IMR-90 (cell line): ENCODE results near the gene PAPSS2. TPM values are rescaled to one million over a fixed set of nuclear protein-coding genes. Genes with fewer than 3 reads are reported as not detected.
"Not testable (repeated sequence)": the region's sequence is repeated elsewhere in the genome, so short reads cannot be mapped to it uniquely, and the experiment has no call there.

Experiments
- ATAC-seq: fragments of 200-7000 bp; cut with Tn5 transposase; 2 replicates; pipeline ENCODE4 v1.9.1; 2020; ENCODE audit warnings: low read depth, mild to moderate bottlenecking, moderate library complexity
- BruUV-seq: library from RNA; stranded (reverse); fragments of 400-500 nt; replicated peaks from 2 replicates; lab custom pipeline; 2021; lab: Mats Ljungman, UMichigan
- CTCF ChIA-PET: fragments of 300-600 bp; formaldehyde crosslinking; extraction: SDS; loops from one replicate; lab custom pipeline; 2021; ENCODE audit warnings: antibody characterized with exemption; lab: Yijun Ruan, JAX
- POLR2A ChIA-PET: fragments of 300-600 bp; sonication (Branson Sonifier 250); formaldehyde crosslinking; loops from one replicate; lab custom pipeline; 2022; ENCODE audit warnings: antibody characterized with exemption; ENCODE audit not compliant: unreplicated experiment; lab: Charles Lee
- DNase-seq: peaks from one replicate; pipeline ENCODE4 v3.0.0; 2013
- H2AFZ ChIP-seq: replicated peaks from 2 replicates; pipeline ENCODE3; 2013; ENCODE audit warnings: low read length, mild to moderate bottlenecking; ENCODE audit not compliant: poor library complexity
- H2AK5ac ChIP-seq: 2 replicates; pipeline ENCODE4 v1.6.1; 2013; ENCODE audit warnings: low read depth, low read length, inconsistent platforms
- H2AK9ac ChIP-seq: replicated peaks from 2 replicates; pipeline ENCODE3; 2013; ENCODE audit warnings: mild to moderate bottlenecking, low read depth, low read length, moderate library complexity; ENCODE audit not compliant: poor library complexity
- H2BK120ac ChIP-seq: 2 replicates; pipeline ENCODE4 v1.6.1; 2013; ENCODE audit warnings: low read depth, low read length, inconsistent platforms
- H2BK15ac ChIP-seq: 3 replicates; pipeline ENCODE4 v1.6.1; 2013; ENCODE audit warnings: low read depth, low read length, inconsistent platforms
- H2BK20ac ChIP-seq: 2 replicates; pipeline ENCODE4 v1.6.1; 2013; ENCODE audit warnings: low read depth, mild to moderate bottlenecking, inconsistent platforms, low read length, moderate library complexity
- H2BK5ac ChIP-seq: 2 replicates; pipeline ENCODE4 v1.6.1; 2013; ENCODE audit warnings: mild to moderate bottlenecking, low read depth, low read length, inconsistent platforms; ENCODE audit not compliant: poor library complexity, severe bottlenecking
- H3K14ac ChIP-seq: replicated peaks from 2 replicates; pipeline ENCODE4 v1.6.1; 2013; ENCODE audit warnings: low read depth, low read length, inconsistent platforms
- H3K18ac ChIP-seq: 2 replicates; pipeline ENCODE4 v1.6.1; 2013; ENCODE audit warnings: low read depth, low read length, control low read depth
- H3K23ac ChIP-seq: 2 replicates; pipeline ENCODE4 v1.6.1; 2013; ENCODE audit warnings: low read depth, low read length, inconsistent platforms
- H3K27ac ChIP-seq: 2 replicates; pipeline ENCODE4 v1.5.1; 2013; ENCODE audit warnings: mild to moderate bottlenecking, control low read depth, low read length; ENCODE audit not compliant: insufficient read depth
- H3K27me3 ChIP-seq: 2 replicates; pipeline ENCODE4 v1.6.1; 2013; ENCODE audit warnings: low read length; ENCODE audit not compliant: control insufficient read depth, insufficient read depth
- H3K36me3 ChIP-seq: 2 replicates; pipeline ENCODE4 v1.6.1; 2013; ENCODE audit warnings: low read length, mixed read lengths; ENCODE audit not compliant: control insufficient read depth, insufficient read depth
- H3K4ac ChIP-seq: 2 replicates; pipeline ENCODE4 v1.6.1; 2013; ENCODE audit warnings: low read depth, low read length, inconsistent platforms
- H3K4me1 ChIP-seq: 2 replicates; pipeline ENCODE4 v1.6.1; 2013; ENCODE audit warnings: low read length, mixed read lengths; ENCODE audit not compliant: control insufficient read depth, insufficient read depth
- H3K4me2 ChIP-seq: 2 replicates; pipeline ENCODE4 v1.6.1; 2013; ENCODE audit warnings: low read depth, mild to moderate bottlenecking, control low read depth, low read length, moderate library complexity
- H3K4me3 ChIP-seq: 2 replicates; pipeline ENCODE4 v1.5.1; 2013; ENCODE audit warnings: low read depth, mild to moderate bottlenecking, control low read depth, low read length, moderate library complexity; ENCODE audit not compliant: insufficient read depth
- H3K56ac ChIP-seq: 2 replicates; pipeline ENCODE4 v1.6.1; 2013; ENCODE audit warnings: low read length, inconsistent platforms; ENCODE audit not compliant: insufficient read depth; ENCODE audit errors: extremely low read depth
- H3K79me1 ChIP-seq, 2 experiments: 2 replicates each; pipeline ENCODE4 v1.6.1; 2013; ENCODE audit warnings: low read length in 2 of 2, inconsistent platforms in 1 of 2, low read depth in 1 of 2
- H3K9ac ChIP-seq: 2 replicates; pipeline ENCODE4 v1.6.1; 2013; ENCODE audit warnings: low read depth, low read length, control low read depth
- H3K9me1 ChIP-seq: 2 replicates; pipeline ENCODE4 v1.6.1; 2013; ENCODE audit warnings: low read length, inconsistent platforms; ENCODE audit not compliant: insufficient read depth
- H3K9me3 ChIP-seq: 2 replicates; pipeline ENCODE4 v1.6.1; 2013; ENCODE audit warnings: low read length; ENCODE audit not compliant: control insufficient read depth, insufficient read depth
- H4K20me1 ChIP-seq: 2 replicates; pipeline ENCODE4 v1.6.1; 2013; ENCODE audit warnings: low read length, inconsistent platforms; ENCODE audit not compliant: insufficient read depth
- H4K5ac ChIP-seq: 2 replicates; pipeline ENCODE4 v1.6.1; 2013; ENCODE audit warnings: mild to moderate bottlenecking, low read depth, low read length, control low read depth
- H4K8ac ChIP-seq, 2 experiments: 2 replicates each; pipeline ENCODE4 v1.6.1; 2013; ENCODE audit warnings: low read depth in 2 of 2, low read length in 2 of 2, control low read depth in 1 of 2, inconsistent platforms in 1 of 2
- H4K91ac ChIP-seq: 2 replicates; pipeline ENCODE4 v1.6.1; 2013; ENCODE audit warnings: low read depth, low read length, inconsistent platforms; ENCODE audit not compliant: insufficient read depth
- WGBS, 2 experiments: methylation state at CpG; one replicate each; pipeline versions ENCODE4 v1.1.5 to v1.1.7; 2013; ENCODE audit warnings: missing lambda C conversion rate in 2 of 2; ENCODE audit not compliant: insufficient read length in 1 of 2; ENCODE audit errors: extremely low coverage in 2 of 2; 5-methylcytosine and 5-hydroxymethylcytosine counted together
- dilution Hi-C: fragments of 300-500 bp; cut with HindIII; formaldehyde crosslinking; loops from one replicate; pipeline ENCODE4 v1.14.3; 2018; ENCODE audit warnings: low sequenced_read_pairs; ENCODE audit not compliant: unreplicated experiment
- in situ Hi-C: fragments of 300-500 bp; cut with MboI; formaldehyde crosslinking; loops from 3 replicates; pipeline ENCODE4 v1.14.3; 2019; ENCODE audit warnings: low sequenced_read_pairs, inconsistent platforms, mixed read lengths
- intact Hi-C: fragments of 100-400 bp; cut with micrococcal nuclease; formaldehyde crosslinking; loops from 2 replicates; pipeline ENCODE4 v1.10.0; 2022
- polyA plus RNA-seq, 3 experiments: library from polyadenylated mRNA; depleted of rRNA; stranded (reverse); fragments of >200 nt; gene quantifications; 2 replicates each; pipeline ENCODE4 v1.2.3, GENCODE V29; 2012; ENCODE audit warnings: low replicate concordance in 1 of 3
- total RNA-seq: library from RNA; depleted of rRNA; stranded (reverse); fragments of >200 nt; gene quantifications from 2 replicates; pipeline ENCODE4 v1.2.3, GENCODE V29; 2012

PAPSS2 gene
- total and polyA plus RNA-seq, 2 of the 4 experiments (the other 2 are of a cell fraction) = 55.0 to 63.3 TPM

DNA sequence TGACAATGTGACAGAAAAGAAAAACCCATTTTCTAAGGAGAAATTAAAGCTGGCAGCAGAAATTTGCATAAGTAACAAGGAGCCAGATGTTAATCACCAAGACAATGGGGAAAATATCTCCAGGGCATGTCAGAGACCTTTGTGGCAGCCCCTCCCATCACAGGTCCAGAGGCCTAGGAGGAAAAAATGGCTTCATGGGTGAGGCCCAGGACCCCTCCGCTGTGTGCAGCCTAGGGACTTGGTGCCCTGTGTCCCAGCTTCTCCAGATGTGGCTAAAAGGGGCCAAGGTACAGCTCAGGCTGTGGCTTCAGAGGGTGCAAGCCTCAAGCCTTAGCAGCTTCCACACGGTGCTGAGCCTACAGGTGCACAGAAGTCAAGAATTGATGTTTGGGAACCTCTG lies 48.3 kb upstream of the PAPSS2 start:
- ATAC-seq, H2BK15ac ChIP-seq, H3K4me1 ChIP-seq, H2BK20ac ChIP-seq, in situ Hi-C loops, DNase-seq, H3K23ac ChIP-seq, H2AFZ ChIP-seq, H2BK120ac ChIP-seq, H4K5ac ChIP-seq, BruUV-seq, H3K79me1 ChIP-seq, H4K91ac ChIP-seq, H3K4me2 ChIP-seq, H3K14ac ChIP-seq, H3K36me3 ChIP-seq, H4K8ac ChIP-seq, H2BK5ac ChIP-seq, H3K18ac ChIP-seq, dilution Hi-C loops, H3K9me3 ChIP-seq, H2AK5ac ChIP-seq, intact Hi-C loops, H3K4me3 ChIP-seq, CTCF ChIA-PET, POLR2A ChIA-PET, H3K27ac ChIP-seq, H3K56ac ChIP-seq, H4K20me1 ChIP-seq, H3K4ac ChIP-seq, H2AK9ac ChIP-seq, H3K9ac ChIP-seq, H3K9me1 ChIP-seq: not testable (repeated sequence)
- H3K27me3 ChIP-seq = peaks cover 11% of the 10 kb centered on the region
- WGBS, 2 experiments = 60% methylated on average over 1 of the region's 2 CpGs; no CpG with 5 or more reads in 1 of the 2 experiments
